ENCODE data around the gene PCDHB10.
A peak's percentile ranks its signal among the peaks of the same experiment; 100 is the strongest.
"Not testable (repeated sequence)": the region's sequence is repeated elsewhere in the genome, so short reads cannot be mapped to it uniquely, and the experiment has no call there.

Gene PCDHB10

DNA sequence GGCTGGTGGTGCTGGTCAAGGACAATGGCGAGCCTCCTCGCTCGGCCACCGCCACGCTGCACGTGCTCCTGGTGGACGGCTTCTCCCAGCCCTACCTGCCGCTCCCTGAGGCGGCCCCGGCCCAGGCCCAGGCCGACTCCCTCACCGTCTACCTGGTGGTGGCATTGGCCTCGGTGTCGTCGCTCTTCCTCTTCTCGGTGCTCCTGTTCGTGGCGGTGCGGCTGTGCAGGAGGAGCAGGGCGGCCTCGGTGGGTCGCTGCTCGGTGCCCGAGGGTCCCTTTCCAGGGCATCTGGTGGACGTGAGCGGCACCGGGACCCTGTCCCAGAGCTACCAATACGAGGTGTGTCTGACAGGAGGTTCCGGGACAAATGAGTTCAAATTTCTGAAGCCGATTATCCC is 33.3 kb downstream of the PCDHB10 start:
- not testable (repeated sequence) for H3K4me3 ChIP-seq (ENCODE audit: low read depth, low read length); DNase-seq (ENCODE audit: low read depth)

DNA sequence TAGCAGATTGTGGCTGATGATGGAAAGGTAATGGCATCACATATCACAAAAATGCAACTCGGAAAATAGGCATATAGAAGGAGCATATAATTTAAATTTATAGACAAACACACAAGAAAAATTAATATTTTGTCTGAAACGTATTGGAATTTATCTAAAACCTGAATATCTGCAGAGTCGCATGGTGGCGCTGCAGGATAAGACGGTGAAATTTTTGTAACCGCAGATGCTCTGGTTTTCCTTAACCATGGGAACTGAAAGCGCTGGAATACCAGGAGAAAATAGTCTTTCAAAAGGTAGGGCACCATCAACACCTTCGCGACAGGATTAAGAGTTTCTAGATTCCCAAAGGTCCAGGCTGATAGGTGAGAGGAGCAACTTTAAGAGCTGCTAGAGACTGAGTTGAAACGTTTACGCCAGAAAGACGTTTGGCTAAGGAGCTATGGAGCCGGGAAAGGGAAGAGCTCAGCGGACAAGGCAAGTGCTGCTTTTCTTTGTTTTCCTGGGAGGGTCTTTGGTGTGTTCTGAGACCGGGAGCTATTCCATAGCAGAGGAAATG is 42.0 kb downstream of the PCDHB10 start:
- no peak for DNase-seq (ENCODE audit: low read depth)

DNA sequence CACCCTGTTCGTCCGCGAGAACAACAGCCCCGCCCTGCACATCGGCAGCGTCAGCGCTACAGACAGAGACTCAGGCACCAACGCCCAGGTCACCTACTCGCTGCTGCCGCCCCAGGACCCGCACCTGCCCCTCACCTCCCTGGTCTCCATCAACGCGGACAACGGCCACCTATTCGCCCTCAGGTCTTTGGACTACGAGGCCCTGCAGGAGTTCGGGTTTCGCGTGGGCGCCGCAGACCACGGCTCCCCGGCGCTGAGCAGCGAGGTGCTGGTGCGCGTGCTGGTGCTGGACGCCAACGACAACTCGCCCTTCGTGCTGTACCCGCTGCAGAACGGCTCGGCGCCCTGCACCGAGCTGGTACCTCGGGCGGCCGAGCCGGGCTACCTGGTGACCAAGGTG is 43.8 kb downstream of the PCDHB10 start:
- H3K4me3 ChIP-seq (ENCODE audit: low read depth, low read length); DNase-seq (ENCODE audit: low read depth): not testable (repeated sequence)

More for the DNA sequence above, 42.0 kb downstream of the PCDHB10 start:
- H3K4me3 ChIP-seq (ENCODE audit: low read depth, low read length) = peak overlapping the region; percentile 20

DNA sequence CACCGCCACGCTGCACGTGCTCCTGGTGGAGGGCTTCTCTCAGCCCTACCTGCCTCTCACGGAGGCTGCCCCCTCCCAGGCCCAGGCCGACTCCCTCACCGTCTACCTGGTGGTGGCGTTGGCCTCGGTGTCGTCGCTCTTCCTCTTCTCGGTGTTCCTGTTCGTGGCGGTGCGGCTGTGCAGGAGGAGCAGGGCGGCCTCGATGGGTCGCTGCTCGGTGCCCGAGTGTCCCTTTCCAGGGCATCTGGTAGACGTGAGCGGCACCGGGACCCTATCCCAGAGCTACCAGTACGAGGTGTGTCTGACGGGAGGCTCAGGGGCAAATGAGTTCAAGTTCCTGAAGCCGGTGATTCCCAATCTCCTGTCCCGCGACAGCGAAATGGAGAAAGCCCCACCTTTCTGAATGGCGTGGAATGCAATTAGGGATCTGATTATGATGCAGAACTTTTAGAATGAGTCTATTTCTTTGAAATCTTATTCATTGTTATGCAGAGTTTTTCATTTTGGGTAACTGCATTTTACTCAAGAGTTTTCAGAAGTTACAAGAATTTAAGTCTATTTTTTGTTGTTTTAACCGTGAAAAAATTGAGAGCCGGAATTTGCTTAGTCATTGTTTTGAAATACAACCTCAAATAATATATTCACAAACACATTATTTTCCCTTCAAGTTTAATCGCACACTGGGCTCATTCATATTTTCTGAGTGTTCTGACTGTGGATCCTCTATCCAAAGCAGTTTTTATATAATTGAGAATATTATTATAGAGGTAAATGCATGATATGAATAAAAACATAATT is 44.6 kb downstream of the PCDHB10 start:
- DNase-seq (ENCODE audit: low read depth) = no peak
- no peak overlapping the region for H3K4me3 ChIP-seq (ENCODE audit: low read depth, low read length)

- H3K4me3 ChIP-seq (ENCODE audit: low read depth, low read length) = no peak overlapping the region
- no peak for DNase-seq (ENCODE audit: low read depth)
Observed at GRCh38 chr5:141241496-141241895, 49.3 kb downstream of the PCDHB10 start.
